ENCODE data around the gene TIMM44.
A peak's percentile ranks its signal among the peaks of the same experiment; 100 is the strongest.

TIMM44 gene

GRCh38 chr19:7928741-7929701, 14.4 kb downstream of the TIMM44 start:
- Mint-ChIP-seq H3K9me3 (no peaks in the 10 kb centered on the region), H3K27me3 (peaks cover 0 to 8% of the 10 kb centered on the region in 2 donors), H3K27ac (peak overlapping the region; percentile 21), H3K4me3 (no peak overlapping the region), H3K36me3 (peaks cover 33 to 50% of the 10 kb centered on the region in 2 donors), H3K4me1 (peaks cover 12 to 30% of the 10 kb centered on the region in 2 donors)
- peak; percentile 57 for ATAC-seq (replicated peaks)
- peak; percentile 57 for DNase-seq

GRCh38 chr19:7928334-7928706, 15.1 kb downstream of the TIMM44 start:
- Mint-ChIP-seq H3K4me1 (peaks cover 12 to 30% of the 10 kb centered on the region in 2 donors), H3K27me3 (peaks cover 0 to 8% of the 10 kb centered on the region in 2 donors), H3K4me3 (no peak overlapping the region), H3K27ac (peak overlapping the region; percentile 47), H3K9me3 (no peaks in the 10 kb centered on the region), H3K36me3 (peaks cover 32 to 48% of the 10 kb centered on the region in 2 donors)
- ATAC-seq (replicated peaks) (no peak), DNase-seq (no peak)

- peaks cover 14 to 30% of the 10 kb centered on the region in 2 donors for H3K4me1 Mint-ChIP-seq
- H3K36me3 Mint-ChIP-seq = peaks cover 36 to 49% of the 10 kb centered on the region in 2 donors
- peaks cover 0 to 8% of the 10 kb centered on the region in 2 donors for H3K27me3 Mint-ChIP-seq
- H3K27ac Mint-ChIP-seq = no peak overlapping the region
- ATAC-seq (replicated peaks) = no peak
- no peak for DNase-seq
- no peak overlapping the region for H3K4me3 Mint-ChIP-seq
- H3K9me3 Mint-ChIP-seq = no peaks in the 10 kb centered on the region
These were observed 15.7 kb downstream of the TIMM44 start for GRCh38 chr19:7927605-7928333.

- Mint-ChIP-seq H3K4me1 (peaks cover 18 to 35% of the 10 kb centered on the region in 2 donors), H3K36me3 (peaks cover 36 to 51% of the 10 kb centered on the region in 2 donors), H3K4me3 (peak overlapping the region; percentile 80 to 81), H3K27me3 (peaks cover 0 to 8% of the 10 kb centered on the region in 2 donors), H3K27ac (peak overlapping the region; percentile 86), H3K9me3 (no peaks in the 10 kb centered on the region)
- DNase-seq = no peak
- ATAC-seq (replicated peaks) = no peak
These were observed 16.5 kb downstream of the TIMM44 start for GRCh38 chr19:7926727-7927604.

- peaks cover 0 to 8% of the 10 kb centered on the region in 2 donors for H3K27me3 Mint-ChIP-seq
- H3K4me3 Mint-ChIP-seq = peak within 1 kb of the TSS; percentile 83 to 84
- H3K27ac Mint-ChIP-seq = peak within 1 kb of the TSS; percentile 92
- H3K36me3 Mint-ChIP-seq = peaks cover 31 to 47% of the 10 kb centered on the region in 2 donors
- no peaks in the 10 kb centered on the region for H3K9me3 Mint-ChIP-seq
- ATAC-seq (replicated peaks) (peak; percentile 52 to 63), DNase-seq (no peak)
- peaks cover 24 to 43% of the 10 kb centered on the region in 2 donors for H3K4me1 Mint-ChIP-seq
These were observed 17.3 kb downstream of the TIMM44 start, which contains the start of gene CTXN1 for GRCh38 chr19:7926021-7926726. CTXN1 (minus strand) TSS chr19:7926135; CDS start chr19:7925538, 597 bp downstream.

GRCh38 chr19:7925171-7925851, 18.2 kb downstream of the TIMM44 start:
- no peaks in the 10 kb centered on the region for H3K9me3 Mint-ChIP-seq
- H3K4me1 Mint-ChIP-seq = peaks cover 26 to 49% of the 10 kb centered on the region in 2 donors
- H3K36me3 Mint-ChIP-seq = peaks cover 31 to 39% of the 10 kb centered on the region in 2 donors
- peak overlapping the region; percentile 83 to 84 for H3K4me3 Mint-ChIP-seq
- ATAC-seq (replicated peaks) (peak; percentile 43 to 51), DNase-seq (peak; percentile 63)
- peak overlapping the region; percentile 92 for H3K27ac Mint-ChIP-seq
- peaks cover 0 to 8% of the 10 kb centered on the region in 2 donors for H3K27me3 Mint-ChIP-seq

GRCh38 chr19:7924651-7925170, 18.8 kb downstream of the TIMM44 start:
- DNase-seq = no peak
- H3K27me3 Mint-ChIP-seq = peaks cover 4 to 14% of the 10 kb centered on the region in 2 donors
- H3K27ac Mint-ChIP-seq = no peak overlapping the region
- no peaks in the 10 kb centered on the region for H3K9me3 Mint-ChIP-seq
- H3K4me3 Mint-ChIP-seq = no peak overlapping the region
- peaks cover 31 to 54% of the 10 kb centered on the region in 2 donors for H3K4me1 Mint-ChIP-seq
- peaks cover 31 to 41% of the 10 kb centered on the region in 2 donors for H3K36me3 Mint-ChIP-seq
- no peak for ATAC-seq (replicated peaks)

- H3K9me3 Mint-ChIP-seq = no peaks in the 10 kb centered on the region
- DNase-seq = no peak
- H3K4me1 Mint-ChIP-seq = peaks cover 33 to 54% of the 10 kb centered on the region in 2 donors
- peak overlapping the region in 1 of 2 donors; percentile 75 for H3K4me3 Mint-ChIP-seq
- no peak for ATAC-seq (replicated peaks)
- peaks cover 27 to 38% of the 10 kb centered on the region in 2 donors for H3K36me3 Mint-ChIP-seq
- peaks cover 7 to 18% of the 10 kb centered on the region in 2 donors for H3K27me3 Mint-ChIP-seq
- H3K27ac Mint-ChIP-seq = peak overlapping the region; percentile 59
These were observed 19.2 kb downstream of the TIMM44 start for GRCh38 chr19:7924241-7924640.

GRCh38 chr19:7923295-7924191, 19.9 kb downstream of the TIMM44 start:
- no peaks in the 10 kb centered on the region for H3K9me3 Mint-ChIP-seq
- no peak for DNase-seq
- peaks cover 22 to 33% of the 10 kb centered on the region in 2 donors for H3K36me3 Mint-ChIP-seq
- H3K27me3 Mint-ChIP-seq = peaks cover 8 to 25% of the 10 kb centered on the region in 2 donors
- peak overlapping the region; percentile 63 for H3K27ac Mint-ChIP-seq
- peaks cover 33 to 52% of the 10 kb centered on the region in 2 donors for H3K4me1 Mint-ChIP-seq
- ATAC-seq (replicated peaks) = no peak
- H3K4me3 Mint-ChIP-seq = no peak overlapping the region

- no peak for ATAC-seq (replicated peaks)
- no peak for DNase-seq
- Mint-ChIP-seq H3K4me3 (no peak overlapping the region), H3K9me3 (no peaks in the 10 kb centered on the region), H3K36me3 (peaks cover 15 to 26% of the 10 kb centered on the region in 2 donors), H3K27ac (peak overlapping the region; percentile 63), H3K4me1 (peaks cover 33 to 52% of the 10 kb centered on the region in 2 donors), H3K27me3 (peaks cover 13 to 32% of the 10 kb centered on the region in 2 donors)
These were observed 20.6 kb downstream of the TIMM44 start for GRCh38 chr19:7922836-7923195.

GRCh38 chr19:7921967-7922835, 21.3 kb downstream of the TIMM44 start:
- Mint-ChIP-seq H3K27me3 (peaks cover 15 to 37% of the 10 kb centered on the region in 2 donors), H3K9me3 (no peaks in the 10 kb centered on the region), H3K36me3 (peaks cover 15 to 22% of the 10 kb centered on the region in 2 donors), H3K4me1 (peaks cover 34 to 54% of the 10 kb centered on the region in 2 donors), H3K4me3 (peak overlapping the region; percentile 37 to 48), H3K27ac (no peak overlapping the region)
- ATAC-seq (replicated peaks) (no peak), DNase-seq (no peak)
